ENCODE data around the gene HOXC12.

The HOXC12 gene

GRCh38 chr12:53975479-53976152 is 20.9 kb downstream of the HOXC12 start:
- no peak for TF ChIP-seq CTCF (IDR thresholded peaks at IDR 0.05; ENCODE audit: borderline replicate concordance, control extremely low read depth, extremely low read depth, insufficient read depth, missing control alignments)
- DNase-seq (ENCODE audit: low spot score): no peak
- in situ Hi-C loops (cut with MboI; ENCODE audit: low sequenced_read_pairs, unreplicated experiment): no loop called here

GRCh38 chr12:53976172-53976822 is 21.6 kb downstream of the HOXC12 start:
- DNase-seq (ENCODE audit: low spot score): no peak
- in situ Hi-C loops (cut with MboI; ENCODE audit: low sequenced_read_pairs, unreplicated experiment): no loop called here
- no peak for TF ChIP-seq CTCF (IDR thresholded peaks at IDR 0.05; ENCODE audit: borderline replicate concordance, control extremely low read depth, extremely low read depth, insufficient read depth, missing control alignments)

- no peak for TF ChIP-seq CTCF (IDR thresholded peaks at IDR 0.05; ENCODE audit: borderline replicate concordance, control extremely low read depth, extremely low read depth, insufficient read depth, missing control alignments)
- DNase-seq (ENCODE audit: low spot score): no peak
- in situ Hi-C loops (cut with MboI; ENCODE audit: low sequenced_read_pairs, unreplicated experiment): no loop called here
Measured at GRCh38 chr12:53976823-53977595, 22.3 kb downstream of the HOXC12 start.

GRCh38 chr12:53977596-53978445 is 23.1 kb downstream of the HOXC12 start:
- no peak for TF ChIP-seq CTCF (IDR thresholded peaks at IDR 0.05; ENCODE audit: borderline replicate concordance, control extremely low read depth, extremely low read depth, insufficient read depth, missing control alignments)
- in situ Hi-C loops (cut with MboI; ENCODE audit: low sequenced_read_pairs, unreplicated experiment): no loop called here
- no peak for DNase-seq (ENCODE audit: low spot score)

- in situ Hi-C loops (cut with MboI; ENCODE audit: low sequenced_read_pairs, unreplicated experiment): no loop called here
- DNase-seq (ENCODE audit: low spot score): no peak
- TF ChIP-seq CTCF (IDR thresholded peaks at IDR 0.05; ENCODE audit: borderline replicate concordance, control extremely low read depth, extremely low read depth, insufficient read depth, missing control alignments): no peak
Measured at GRCh38 chr12:53978477-53979356, 24.0 kb downstream of the HOXC12 start.
